Measurements from ENCODE around the gene MIEF1.

The MIEF1 gene

DNA sequence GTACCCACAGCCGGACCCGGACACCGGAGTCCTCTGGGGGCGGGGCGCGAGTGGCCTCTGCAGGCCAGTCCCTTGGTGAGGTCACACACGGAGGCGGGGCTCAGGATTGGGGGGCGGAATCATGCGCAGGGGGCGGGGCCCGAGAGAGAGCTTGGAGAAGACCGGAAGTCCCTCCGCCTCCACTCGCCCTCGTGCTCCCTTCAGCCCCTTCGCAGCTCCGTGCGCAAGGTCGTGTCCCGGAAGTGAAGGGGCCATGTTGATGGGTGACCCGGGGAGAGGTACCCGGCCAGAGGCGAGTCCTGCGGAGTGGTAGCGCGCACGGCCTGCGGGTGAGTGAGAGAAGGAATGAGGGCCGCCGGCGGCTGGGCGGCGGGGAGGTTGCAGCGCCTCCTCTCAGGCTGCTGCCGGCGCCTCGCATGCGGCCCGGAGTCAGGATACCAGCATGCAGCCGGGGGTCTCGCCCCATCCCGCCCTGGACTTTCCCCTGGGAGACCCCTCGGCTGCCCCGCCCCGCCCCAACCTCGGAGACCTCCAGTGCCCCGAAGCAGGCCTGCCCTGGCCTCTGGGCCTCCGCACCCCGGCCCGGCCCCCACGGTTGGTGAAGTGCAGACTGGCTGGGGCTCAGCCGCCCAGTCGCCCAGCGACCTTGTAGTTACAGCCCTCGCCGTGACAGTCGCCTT lies at the start of gene MIEF1:
TSS of gene MIEF1 (plus strand) at position 182 of the 680 bp plus-strand sequence. CDS start 9,005 bp downstream, outside the sequence.
- Histone ChIP-seq H3K27me3 (ENCODE audit: control insufficient read depth, insufficient read depth, low read length) (peaks cover 41% of the 10 kb centered on the region), H3K36me3 (ENCODE audit: control insufficient read depth, insufficient read depth, low read length) (peaks cover 33% of the 10 kb centered on the region), H3K9me3 (ENCODE audit: control insufficient read depth, insufficient read depth, low read depth, low read length) (no peaks in the 10 kb centered on the region), H3K9ac (ENCODE audit: low read length) (peak within 1 kb of the TSS; percentile 85), H3K27ac (ENCODE audit: low read depth, low read length) (no peak within 1 kb of the TSS), H3K4me3 (ENCODE audit: low read depth, low read length) (peak within 1 kb of the TSS; percentile 82), H3K4me1 (ENCODE audit: control insufficient read depth, insufficient read depth, low read length) (peaks cover 19% of the 10 kb centered on the region)

DNA sequence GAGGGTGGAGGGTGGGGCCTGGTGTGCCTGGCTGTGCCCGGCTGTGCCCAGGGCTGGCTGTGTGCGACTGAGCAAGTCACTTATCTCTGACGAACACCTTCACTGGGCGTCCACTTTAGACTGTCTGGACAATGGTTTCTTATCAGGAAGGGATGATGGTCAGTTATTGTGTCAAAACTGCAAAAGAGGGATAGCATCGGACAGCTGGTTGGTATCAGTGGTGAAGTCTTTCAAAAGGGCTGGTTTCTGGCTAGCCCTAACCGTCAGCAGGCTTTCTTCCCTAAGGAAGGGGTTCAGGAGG lies 49.4 kb upstream of the MIEF1 start:
- H3K27ac ChIP-seq (ENCODE audit: low read depth, low read length) = no peak overlapping the region
- H3K36me3 ChIP-seq (ENCODE audit: control insufficient read depth, insufficient read depth, low read length) = no peaks in the 10 kb centered on the region
- H3K27me3 ChIP-seq (ENCODE audit: control insufficient read depth, insufficient read depth, low read length) = peaks cover 15% of the 10 kb centered on the region
- H3K9me3 ChIP-seq (ENCODE audit: control insufficient read depth, insufficient read depth, low read depth, low read length) = no peaks in the 10 kb centered on the region
- no peak overlapping the region for H3K9ac ChIP-seq (ENCODE audit: low read length)
- H3K4me3 ChIP-seq (ENCODE audit: low read depth, low read length) = no peak overlapping the region
- H3K4me1 ChIP-seq (ENCODE audit: control insufficient read depth, insufficient read depth, low read length) = peaks cover 37% of the 10 kb centered on the region

DNA sequence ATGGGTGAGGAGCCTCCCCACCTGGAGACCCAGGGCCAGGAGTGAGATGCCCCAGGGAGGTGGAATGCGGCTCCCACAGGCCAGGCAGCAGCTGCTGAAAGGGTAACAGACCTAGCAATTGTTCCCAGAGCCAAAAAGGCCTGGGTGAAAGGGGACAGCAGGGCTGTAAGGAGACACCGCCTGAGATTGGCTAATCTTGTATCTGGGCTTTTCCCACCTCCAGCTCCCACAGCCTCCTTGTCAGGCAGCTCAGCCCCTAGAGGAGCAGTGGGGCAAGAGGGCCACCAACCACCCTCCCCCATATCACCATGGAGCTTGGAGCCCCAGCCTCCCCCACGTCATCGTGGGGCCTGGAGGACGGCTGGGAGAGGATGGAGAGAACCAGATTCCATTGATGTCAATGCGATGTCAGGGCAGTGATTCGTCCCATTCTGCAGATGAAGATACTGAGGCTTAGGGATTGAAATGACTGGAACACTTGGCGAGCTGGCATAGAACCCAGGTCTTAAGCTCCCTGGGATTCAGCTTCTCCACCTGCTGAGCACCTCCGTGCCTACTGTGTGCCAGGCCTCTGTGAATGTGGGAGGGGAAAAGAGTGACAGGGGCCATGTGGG lies 48.2 kb upstream of the MIEF1 start:
- H3K4me1 ChIP-seq (ENCODE audit: control insufficient read depth, insufficient read depth, low read length) = peaks cover 38% of the 10 kb centered on the region
- no peaks in the 10 kb centered on the region for H3K36me3 ChIP-seq (ENCODE audit: control insufficient read depth, insufficient read depth, low read length)
- no peaks in the 10 kb centered on the region for H3K9me3 ChIP-seq (ENCODE audit: control insufficient read depth, insufficient read depth, low read depth, low read length)
- H3K27me3 ChIP-seq (ENCODE audit: control insufficient read depth, insufficient read depth, low read length) = peaks cover 25% of the 10 kb centered on the region
- H3K9ac ChIP-seq (ENCODE audit: low read length) = no peak overlapping the region
- no peak overlapping the region for H3K4me3 ChIP-seq (ENCODE audit: low read depth, low read length)
- no peak overlapping the region for H3K27ac ChIP-seq (ENCODE audit: low read depth, low read length)

DNA sequence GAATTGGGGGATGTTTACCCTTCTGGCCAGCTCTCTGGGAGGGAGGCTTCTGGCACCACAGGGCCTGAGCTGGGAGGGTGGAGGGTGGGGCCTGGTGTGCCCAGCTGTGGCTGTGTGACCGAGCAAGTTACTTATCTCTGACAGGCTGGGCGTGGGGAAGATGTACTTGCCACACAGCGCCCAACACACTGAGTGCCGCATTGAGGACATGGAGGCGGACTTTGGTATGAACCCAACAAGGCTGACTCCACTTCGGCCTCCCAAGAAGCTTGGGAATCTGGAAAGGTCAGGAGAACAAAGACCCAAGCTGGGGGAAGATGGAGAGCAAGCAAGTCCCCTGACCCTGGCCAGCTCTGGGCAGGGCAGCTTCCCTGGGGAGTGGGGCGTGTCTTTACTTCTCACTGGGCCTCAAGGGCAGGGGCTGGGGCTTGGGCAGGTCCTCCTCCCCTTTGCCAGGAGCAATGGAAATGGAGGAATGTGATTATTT lies 47.7 kb upstream of the MIEF1 start:
- Histone ChIP-seq H3K36me3 (ENCODE audit: control insufficient read depth, insufficient read depth, low read length) (no peaks in the 10 kb centered on the region), H3K9ac (ENCODE audit: low read length) (peak overlapping the region; percentile 14), H3K27me3 (ENCODE audit: control insufficient read depth, insufficient read depth, low read length) (peaks cover 25% of the 10 kb centered on the region), H3K9me3 (ENCODE audit: control insufficient read depth, insufficient read depth, low read depth, low read length) (no peaks in the 10 kb centered on the region), H3K4me1 (ENCODE audit: control insufficient read depth, insufficient read depth, low read length) (peaks cover 38% of the 10 kb centered on the region), H3K4me3 (ENCODE audit: low read depth, low read length) (peak overlapping the region; percentile 12; the same call in 1 of the 2 replicates), H3K27ac (ENCODE audit: low read depth, low read length) (no peak overlapping the region)

DNA sequence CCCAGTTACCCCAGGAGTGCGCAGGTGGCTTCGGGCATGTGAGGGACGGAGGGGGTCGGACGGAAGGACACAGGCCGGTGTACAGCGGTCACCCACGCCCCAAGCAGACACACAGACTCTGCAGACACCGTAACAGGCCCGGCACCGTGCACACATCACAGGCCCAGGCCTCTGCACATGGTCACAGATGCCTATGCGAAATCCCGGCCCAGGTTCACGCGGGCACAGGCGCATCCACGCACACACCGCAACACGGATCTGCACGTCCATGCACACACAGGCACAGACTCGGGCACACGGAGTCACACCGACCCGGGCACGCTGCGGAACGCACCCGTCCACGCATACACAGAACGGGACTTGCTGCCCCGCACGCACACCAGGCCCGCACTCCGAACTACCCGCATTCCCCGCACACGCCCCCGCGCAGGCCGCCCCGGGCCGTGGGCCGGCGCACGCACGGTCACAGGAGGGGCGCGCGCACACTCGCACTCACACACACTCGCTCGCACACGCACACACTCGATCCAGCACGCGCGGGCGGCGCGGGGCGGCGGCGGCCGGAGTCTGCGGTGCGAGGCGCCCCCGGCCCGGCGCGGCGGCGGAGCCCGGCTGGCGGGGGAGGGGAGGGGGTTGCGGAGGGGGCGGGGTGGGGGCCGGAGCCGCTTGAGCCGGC lies 45.4 kb upstream of the MIEF1 start, which contains the start of gene MGAT3:
TSS of gene MGAT3 (plus strand) at position 491 of the 676 bp plus-strand sequence. CDS start 30,336 bp downstream, outside the sequence.
- Histone ChIP-seq H3K36me3 (ENCODE audit: control insufficient read depth, insufficient read depth, low read length) (no peaks in the 10 kb centered on the region), H3K27me3 (ENCODE audit: control insufficient read depth, insufficient read depth, low read length) (peaks cover 25% of the 10 kb centered on the region), H3K27ac (ENCODE audit: low read depth, low read length) (no peak within 1 kb of the TSS), H3K9me3 (ENCODE audit: control insufficient read depth, insufficient read depth, low read depth, low read length) (no peaks in the 10 kb centered on the region), H3K4me1 (ENCODE audit: control insufficient read depth, insufficient read depth, low read length) (peaks cover 38% of the 10 kb centered on the region), H3K9ac (ENCODE audit: low read length) (peak within 1 kb of the TSS; percentile 18), H3K4me3 (ENCODE audit: low read depth, low read length) (peak within 1 kb of the TSS; percentile 60)

DNA sequence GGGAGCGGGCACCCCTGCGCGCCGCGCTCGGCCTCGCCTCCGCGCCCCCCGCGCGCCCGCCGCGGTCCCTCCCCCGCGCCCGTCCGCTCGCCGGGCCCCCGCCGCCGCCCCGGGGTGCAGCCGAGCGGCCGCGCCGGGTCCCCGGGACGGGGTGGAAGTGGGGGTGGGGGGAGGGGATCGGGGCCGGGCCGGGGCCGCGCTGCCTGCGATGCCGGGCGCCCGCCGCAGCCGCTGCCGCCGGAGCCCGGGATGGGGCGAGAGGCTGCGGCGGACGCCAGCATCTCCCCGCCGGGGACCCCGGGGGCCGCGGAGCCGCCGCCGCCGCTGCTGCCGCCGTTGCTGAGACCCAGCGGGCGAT lies 44.9 kb upstream of the MIEF1 start:
- peaks cover 25% of the 10 kb centered on the region for H3K27me3 ChIP-seq (ENCODE audit: control insufficient read depth, insufficient read depth, low read length)
- H3K36me3 ChIP-seq (ENCODE audit: control insufficient read depth, insufficient read depth, low read length) = no peaks in the 10 kb centered on the region
- no peak overlapping the region for H3K9ac ChIP-seq (ENCODE audit: low read length)
- peaks cover 35% of the 10 kb centered on the region for H3K4me1 ChIP-seq (ENCODE audit: control insufficient read depth, insufficient read depth, low read length)
- no peak overlapping the region for H3K27ac ChIP-seq (ENCODE audit: low read depth, low read length)
- peak overlapping the region; percentile 60; the same call in 1 of the 2 replicates for H3K4me3 ChIP-seq (ENCODE audit: low read depth, low read length)
- no peaks in the 10 kb centered on the region for H3K9me3 ChIP-seq (ENCODE audit: control insufficient read depth, insufficient read depth, low read depth, low read length)

DNA sequence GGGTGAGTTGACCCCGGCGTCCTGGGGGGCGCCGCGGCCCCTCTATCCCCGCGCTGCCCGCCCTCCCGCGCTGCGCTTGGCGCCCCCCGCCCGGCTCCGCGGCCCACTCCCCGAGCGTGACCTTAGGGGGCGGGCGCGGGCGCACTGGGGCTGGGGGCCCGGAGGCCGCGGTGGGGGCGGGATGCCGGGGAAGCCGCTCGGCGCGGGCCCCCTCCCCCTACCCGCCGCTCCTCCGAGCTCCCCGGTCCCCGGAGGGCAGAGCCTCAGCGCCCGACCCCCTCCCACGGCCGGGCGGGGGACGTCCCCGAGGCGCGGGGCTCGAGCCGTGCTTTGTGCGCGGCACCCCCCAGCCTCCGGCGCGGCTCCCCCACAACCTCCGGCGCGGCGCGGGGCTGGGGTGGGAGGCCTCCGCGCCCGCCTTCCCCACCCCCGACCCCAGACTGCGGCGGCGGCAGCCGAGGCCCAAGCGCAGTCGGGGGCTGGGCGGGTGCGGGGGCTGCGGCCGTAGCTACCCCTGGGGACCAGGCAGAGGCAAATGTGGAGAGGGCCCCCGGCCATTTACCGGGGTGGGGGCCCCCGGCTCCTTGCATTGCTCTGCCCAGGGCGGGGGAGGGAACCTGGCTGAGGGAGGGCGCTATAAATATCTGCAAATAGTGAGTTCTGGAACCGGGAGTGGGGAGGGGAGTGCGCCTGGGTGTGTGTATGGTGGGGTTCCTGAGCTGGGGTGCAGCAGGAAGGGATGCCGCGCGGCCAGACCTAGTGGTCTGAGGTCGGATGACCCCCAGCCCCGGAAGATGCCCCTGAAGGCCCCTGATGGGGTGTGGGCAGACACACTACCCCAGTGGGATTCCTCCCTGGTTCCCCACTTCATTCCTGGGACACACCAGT lies 44.3 kb upstream of the MIEF1 start:
- Histone ChIP-seq H3K27ac (ENCODE audit: low read depth, low read length) (no peak overlapping the region), H3K36me3 (ENCODE audit: control insufficient read depth, insufficient read depth, low read length) (no peaks in the 10 kb centered on the region), H3K9me3 (ENCODE audit: control insufficient read depth, insufficient read depth, low read depth, low read length) (no peaks in the 10 kb centered on the region), H3K27me3 (ENCODE audit: control insufficient read depth, insufficient read depth, low read length) (peaks cover 25% of the 10 kb centered on the region), H3K4me1 (ENCODE audit: control insufficient read depth, insufficient read depth, low read length) (peaks cover 33% of the 10 kb centered on the region; the same call in 1 of the 2 replicates), H3K4me3 (ENCODE audit: low read depth, low read length) (peak overlapping the region; percentile 60), H3K9ac (ENCODE audit: low read length) (peak overlapping the region; percentile 17)

DNA sequence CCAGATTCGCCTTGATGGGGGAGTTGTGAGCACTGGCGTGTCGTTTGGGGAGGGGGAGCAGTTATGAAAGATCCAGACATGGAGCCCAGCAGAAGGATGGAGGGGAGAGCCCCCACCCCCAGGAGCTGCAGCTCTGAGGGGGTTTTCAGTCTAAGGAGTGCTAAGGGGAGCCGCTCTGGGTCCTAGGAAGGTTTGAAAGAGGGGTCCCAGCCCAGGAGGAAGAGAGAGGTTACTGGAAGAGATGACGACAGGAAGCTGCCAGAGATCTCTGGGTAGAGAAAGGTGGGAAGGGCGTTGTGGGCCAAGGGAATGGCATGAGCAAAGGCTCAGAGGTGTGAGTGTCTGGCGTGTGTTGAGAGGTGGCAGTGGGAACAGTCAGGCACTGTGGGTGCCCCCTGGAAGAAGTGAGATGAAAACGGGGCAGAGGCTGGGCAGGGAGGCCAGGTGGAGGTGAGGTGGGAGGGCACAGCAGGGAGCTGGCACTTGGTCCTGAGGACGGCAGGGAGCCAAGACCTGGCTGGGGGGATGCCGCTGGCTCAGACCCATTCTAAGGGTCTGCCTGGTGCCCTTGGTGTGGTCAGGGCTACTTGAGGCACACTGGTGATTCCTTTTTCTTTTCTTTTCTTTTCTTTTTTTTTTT lies 43.5 kb upstream of the MIEF1 start:
- Histone ChIP-seq H3K27me3 (ENCODE audit: control insufficient read depth, insufficient read depth, low read length) (peaks cover 25% of the 10 kb centered on the region), H3K27ac (ENCODE audit: low read depth, low read length) (no peak overlapping the region), H3K9ac (ENCODE audit: low read length) (peak overlapping the region; percentile 17), H3K9me3 (ENCODE audit: control insufficient read depth, insufficient read depth, low read depth, low read length) (no peaks in the 10 kb centered on the region), H3K4me3 (ENCODE audit: low read depth, low read length) (peak overlapping the region; percentile 60), H3K4me1 (ENCODE audit: control insufficient read depth, insufficient read depth, low read length) (peaks cover 30% of the 10 kb centered on the region; the same call in 1 of the 2 replicates), H3K36me3 (ENCODE audit: control insufficient read depth, insufficient read depth, low read length) (no peaks in the 10 kb centered on the region)

DNA sequence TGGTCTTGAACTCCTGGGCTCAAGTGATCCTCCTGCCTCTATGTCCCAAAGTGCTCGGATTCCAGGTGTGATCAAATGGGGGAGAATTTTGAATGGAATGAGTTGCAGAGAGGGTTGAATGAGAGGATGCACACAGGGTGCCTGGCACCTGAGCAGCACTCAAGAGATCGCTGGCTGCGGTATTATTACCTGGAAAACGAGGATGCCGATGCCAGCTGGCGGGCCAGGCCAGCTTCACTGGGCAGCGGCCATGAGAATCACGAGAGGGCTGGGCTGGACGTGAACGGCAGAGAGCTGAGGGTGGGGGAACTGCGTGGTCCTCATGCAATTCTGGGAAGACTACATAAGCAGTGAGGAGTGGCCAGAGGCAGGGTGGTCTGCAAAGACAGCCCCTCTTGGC lies 42.4 kb upstream of the MIEF1 start:
- peaks cover 25% of the 10 kb centered on the region for H3K27me3 ChIP-seq (ENCODE audit: control insufficient read depth, insufficient read depth, low read length)
- no peaks in the 10 kb centered on the region for H3K36me3 ChIP-seq (ENCODE audit: control insufficient read depth, insufficient read depth, low read length)
- H3K4me1 ChIP-seq (ENCODE audit: control insufficient read depth, insufficient read depth, low read length) = peaks cover 19% of the 10 kb centered on the region; the same call in 1 of the 2 replicates
- no peak overlapping the region for H3K27ac ChIP-seq (ENCODE audit: low read depth, low read length)
- H3K9me3 ChIP-seq (ENCODE audit: control insufficient read depth, insufficient read depth, low read depth, low read length) = no peaks in the 10 kb centered on the region
- no peak overlapping the region for H3K4me3 ChIP-seq (ENCODE audit: low read depth, low read length)
- H3K9ac ChIP-seq (ENCODE audit: low read length) = no peak overlapping the region
